Femur (tissue), 1 donor: ENCODE measurements around the gene TIMM10.

Experiments used
- DNase-seq: peaks from one replicate; pipeline ENCODE4 v3.0.0-alpha.2; 2017

Gene TIMM10

GRCh38 chr11:57481915-57482781, 48.4 kb downstream of the TIMM10 start:
- no peak for DNase-seq

- DNase-seq, result no peak
These were observed 49.2 kb downstream of the TIMM10 start for GRCh38 chr11:57481315-57481714.

GRCh38 chr11:57480409-57481137, 50.0 kb downstream of the TIMM10 start:
- DNase-seq, result peak; percentile 72

- DNase-seq, result no peak
These were observed 50.6 kb downstream of the TIMM10 start for GRCh38 chr11:57479911-57480310.

- no peak for DNase-seq
These were observed 51.4 kb downstream of the TIMM10 start for GRCh38 chr11:57479021-57479663.
